Brain pericyte (primary cell): ENCODE measurements around the gene STEAP1B.

ENCODE experiments used
- DNase-seq: peaks from one replicate; pipeline ENCODE4 v3.0.0-alpha.2; 2012; ENCODE audit warnings: low read depth, low spot score

STEAP1B gene

GRCh38 chr7:22400936-22401553 lies 98.9 kb downstream of the STEAP1B start:
- DNase-seq: no peak

- no peak for DNase-seq
Measured at GRCh38 chr7:22400150-22400814, 99.7 kb downstream of the STEAP1B start.

GRCh38 chr7:22399546-22399945 lies 100.4 kb downstream of the STEAP1B start:
- DNase-seq: no peak

GRCh38 chr7:22399091-22399490 lies 100.9 kb downstream of the STEAP1B start:
- DNase-seq: no peak

DNA sequence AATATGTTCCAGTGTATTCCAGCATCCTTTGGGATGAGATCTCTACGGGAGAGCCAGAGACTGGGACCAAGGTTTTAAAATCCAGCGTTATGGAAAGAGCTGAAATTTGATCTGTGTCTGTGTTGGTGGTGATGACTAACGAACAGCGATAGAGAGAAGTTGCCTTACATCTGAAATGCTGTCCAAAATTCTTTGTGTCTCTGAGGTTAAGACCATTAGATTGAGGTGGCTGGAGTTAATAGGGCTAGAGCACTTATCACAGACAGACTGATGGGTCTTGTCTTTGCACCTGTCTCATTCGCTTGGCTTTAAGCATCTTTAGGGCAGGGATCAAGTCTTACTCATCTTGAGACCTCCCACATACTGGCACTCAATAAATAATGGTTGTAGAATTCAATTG lies 102.0 kb downstream of the STEAP1B start:
- no peak for DNase-seq

DNA sequence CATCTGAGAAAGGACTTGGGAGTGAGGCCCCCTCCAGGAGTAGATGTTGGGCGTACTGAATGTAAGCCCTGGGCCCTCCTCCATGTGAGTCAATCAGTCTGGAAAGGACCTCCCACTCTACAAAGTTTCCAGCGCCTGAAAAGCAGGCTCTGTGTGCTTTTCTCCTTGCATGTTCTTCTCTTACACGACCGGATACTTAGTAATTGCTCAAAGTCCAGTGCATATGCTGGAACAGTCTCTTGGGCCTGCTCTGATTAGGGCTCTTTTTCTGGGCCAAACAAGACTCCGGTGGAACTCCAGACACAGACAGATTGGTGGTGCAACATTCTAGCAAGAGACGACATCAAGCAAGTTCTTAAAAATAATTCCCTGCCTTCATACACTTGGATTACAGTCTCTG lies 104.8 kb downstream of the STEAP1B start:
- no peak for DNase-seq

DNA sequence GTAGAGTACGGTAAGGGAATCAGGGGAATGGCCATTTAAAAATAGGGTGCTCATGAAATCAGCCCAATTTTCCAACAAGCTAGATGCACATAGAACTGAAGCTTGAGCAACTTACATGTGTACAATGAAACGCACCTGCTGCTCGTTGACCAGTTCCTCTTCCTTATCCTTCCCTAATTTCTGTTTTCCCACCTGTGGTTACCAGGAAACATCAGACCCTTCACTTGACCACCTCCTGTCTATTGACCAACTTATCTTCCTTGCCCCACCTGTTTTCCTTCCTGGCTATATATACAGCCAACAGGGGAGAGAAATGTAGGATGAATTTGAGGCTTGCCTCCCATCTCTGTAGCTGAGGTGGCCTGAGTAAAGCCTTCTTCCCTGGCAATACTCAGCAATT lies 105.2 kb downstream of the STEAP1B start:
- no peak for DNase-seq

DNA sequence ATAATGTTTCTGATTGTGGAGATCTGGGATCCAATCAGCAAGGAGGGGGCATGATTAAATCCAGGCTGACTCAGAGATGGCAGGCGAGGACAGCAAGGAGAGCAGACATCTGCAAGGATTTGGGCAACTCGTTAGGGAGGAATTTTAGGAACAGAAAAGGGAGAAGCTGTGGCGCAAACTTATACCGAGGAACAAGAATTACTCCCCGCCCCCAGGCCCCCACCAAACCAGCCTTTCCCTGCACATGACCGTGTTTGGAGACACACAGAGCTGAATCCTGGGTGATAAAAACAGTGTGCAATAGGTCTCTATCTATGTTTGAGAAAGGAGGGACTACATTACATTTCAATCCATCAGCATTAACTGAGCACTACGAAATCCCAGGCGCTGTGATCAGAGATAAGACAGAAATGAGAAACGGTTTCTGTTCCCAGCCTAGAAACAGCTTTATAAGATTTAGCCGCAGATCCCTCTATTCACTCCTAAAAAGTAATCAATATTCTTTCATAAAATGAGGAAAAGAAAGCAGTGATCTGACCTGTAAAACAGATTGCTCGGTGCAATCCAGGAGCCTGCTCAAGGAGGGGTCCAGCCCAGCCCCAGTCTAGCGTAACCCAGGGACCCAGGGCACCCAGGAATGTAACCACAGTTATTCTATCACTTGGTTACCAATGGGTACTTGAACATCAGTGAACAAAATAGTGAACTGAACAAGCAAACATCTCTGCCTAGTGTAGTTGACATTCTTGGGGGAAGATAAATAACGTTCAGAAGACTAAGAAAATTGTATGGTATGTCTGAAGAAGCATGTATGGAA lies 105.9 kb downstream of the STEAP1B start:
- no peak for DNase-seq

- DNase-seq: no peak
Measured at GRCh38 chr7:22390516-22390915, 109.5 kb downstream of the STEAP1B start.

DNA sequence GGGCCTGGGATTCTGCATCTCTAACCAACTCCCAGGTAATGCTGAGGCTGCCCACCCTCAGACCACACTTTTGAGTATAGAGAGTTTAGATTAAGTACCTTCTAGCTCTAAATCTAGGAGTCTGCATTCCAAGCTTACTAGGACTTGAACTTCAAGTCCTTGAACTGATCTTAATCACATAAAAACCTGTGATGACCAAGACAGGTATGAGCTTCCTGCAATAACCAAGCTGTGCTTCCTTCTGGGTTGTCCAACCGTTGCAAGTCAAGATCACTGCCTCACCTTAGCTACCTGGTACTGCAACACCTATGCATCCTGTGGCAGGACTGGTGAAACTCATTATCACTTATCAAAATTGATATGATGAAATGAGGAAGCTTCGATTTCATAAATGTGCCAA lies 110.1 kb downstream of the STEAP1B start:
- DNase-seq: no peak

- no peak for DNase-seq
Measured at GRCh38 chr7:22387583-22387982, 112.4 kb downstream of the STEAP1B start.

GRCh38 chr7:22386865-22387264 lies 113.1 kb downstream of the STEAP1B start:
- DNase-seq: no peak

DNA sequence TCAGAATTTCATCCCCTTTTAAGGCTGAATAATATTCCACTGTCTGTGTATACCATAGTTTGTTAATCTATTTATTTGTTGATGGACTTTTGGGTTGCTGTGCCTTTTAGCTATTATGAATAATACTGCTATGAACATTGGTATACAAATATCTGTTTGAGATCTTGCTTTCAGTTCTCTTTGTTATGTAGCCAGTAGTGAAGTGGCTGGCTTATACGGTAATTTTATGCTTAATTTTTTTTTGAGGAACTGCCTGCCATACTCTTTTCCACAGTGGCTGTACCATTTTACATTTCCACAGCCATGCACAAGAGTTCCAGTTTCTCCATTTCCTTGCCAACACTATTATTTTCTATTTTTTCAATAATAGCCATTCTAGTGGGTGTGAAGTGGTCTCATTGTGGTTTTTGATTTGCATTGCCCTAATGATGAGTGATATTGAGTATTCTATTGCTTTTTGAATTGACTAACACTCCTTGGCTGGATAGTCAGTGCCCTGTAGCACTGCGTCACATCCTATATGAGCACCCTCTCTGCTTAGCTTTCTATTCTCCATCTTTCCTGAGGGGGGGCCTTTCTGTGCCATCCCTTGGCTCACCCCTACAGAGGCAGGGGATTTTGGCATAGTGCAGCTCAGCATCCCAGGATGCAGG lies 113.7 kb downstream of the STEAP1B start:
- DNase-seq: no peak

DNA sequence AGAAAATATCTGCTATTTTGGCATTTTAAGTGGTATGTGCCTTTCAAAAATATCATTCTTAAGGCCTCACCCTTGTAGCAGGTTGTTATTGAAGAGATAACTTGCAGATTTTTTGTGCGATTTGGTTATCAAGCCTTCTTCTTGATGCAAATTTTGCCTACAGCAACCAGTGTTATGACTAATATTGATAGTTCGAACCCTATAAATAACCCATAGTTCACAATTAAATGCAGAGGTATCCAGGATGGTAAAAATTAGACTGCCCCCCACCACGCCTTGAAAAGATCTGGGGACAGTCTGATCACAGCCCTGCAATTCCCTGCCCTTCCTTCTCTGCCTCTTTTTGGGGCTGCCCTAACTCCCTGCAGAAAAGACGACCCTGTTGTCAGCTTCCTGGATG lies 114.7 kb downstream of the STEAP1B start:
- no peak for DNase-seq

DNA sequence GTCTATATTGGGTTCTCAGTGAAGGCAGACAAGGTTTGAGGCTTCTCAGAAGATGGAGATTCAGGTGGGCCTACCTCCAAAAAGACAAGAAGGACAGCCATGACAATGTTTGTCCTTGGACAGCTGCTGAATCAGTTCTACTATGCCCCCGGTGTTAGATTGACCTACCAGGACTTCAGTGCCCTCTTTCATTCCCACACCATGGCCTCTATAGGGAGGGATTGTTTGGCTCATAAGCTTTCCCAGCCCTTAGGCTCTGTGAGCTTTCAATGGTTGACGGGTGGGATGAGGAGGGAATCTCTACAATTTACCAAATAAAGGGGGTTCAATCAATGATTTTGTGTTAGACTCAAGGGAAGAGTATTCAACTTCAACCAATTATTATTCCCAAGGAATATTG lies 119.7 kb downstream of the STEAP1B start:
- DNase-seq: no peak

GRCh38 chr7:22378199-22378980 lies 121.6 kb downstream of the STEAP1B start:
- no peak for DNase-seq

GRCh38 chr7:22377703-22378102 lies 122.3 kb downstream of the STEAP1B start:
- no peak for DNase-seq

- DNase-seq: no peak
Measured at GRCh38 chr7:22375359-22376048, 124.5 kb downstream of the STEAP1B start.

GRCh38 chr7:22373911-22374310 lies 126.1 kb downstream of the STEAP1B start:
- no peak for DNase-seq

DNA sequence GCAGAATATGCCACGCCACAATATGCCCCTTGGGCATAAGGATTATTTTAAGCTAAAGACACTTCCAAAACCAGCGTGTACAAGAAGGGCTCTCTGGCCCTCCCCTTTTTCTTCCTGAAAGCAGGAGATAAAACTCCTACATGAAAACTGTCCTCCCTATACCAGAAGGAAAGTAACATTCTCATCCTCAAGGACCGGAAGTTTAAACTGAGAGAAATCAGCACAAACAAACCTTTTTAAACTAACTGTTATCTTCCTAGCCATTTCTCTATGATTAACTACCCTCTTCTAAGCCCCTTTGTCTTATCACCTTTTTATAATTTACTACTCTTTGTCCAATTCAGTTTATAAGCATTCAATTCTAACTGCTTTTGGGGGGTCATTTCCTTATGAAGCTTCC lies 126.6 kb downstream of the STEAP1B start:
- no peak for DNase-seq

DNA sequence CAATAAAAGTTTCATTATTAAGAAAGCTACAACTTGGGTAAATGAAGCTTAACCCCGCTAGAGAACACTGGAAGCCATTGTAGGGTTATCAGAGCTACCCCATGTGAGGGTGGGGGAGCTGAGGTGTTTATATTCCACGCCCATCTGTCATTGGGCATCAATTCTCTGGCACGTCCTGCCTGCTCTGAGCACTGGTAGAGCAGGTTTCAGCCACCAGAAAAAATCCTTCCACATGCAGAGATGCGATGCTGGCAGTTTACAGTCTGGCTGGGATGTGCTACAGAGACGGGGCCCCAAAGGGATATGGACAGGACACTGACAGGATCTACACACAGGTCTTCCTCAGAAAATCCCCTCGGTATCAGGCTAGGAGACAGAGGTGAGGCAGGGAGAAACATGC lies 127.1 kb downstream of the STEAP1B start:
- no peak for DNase-seq
